IPS-18a (cell line): Measurements from ENCODE around the gene ZBTB43.
"Not testable (repeated sequence)": the region's sequence is repeated elsewhere in the genome, so short reads cannot be mapped to it uniquely, and the experiment has no call there.

Source experiments
- H3K27ac ChIP-seq: one replicate; pipeline ENCODE4 v1.5.1; 2013; ENCODE audit warnings: low read length
- H3K27me3 ChIP-seq: one replicate; pipeline ENCODE4 v1.6.1; 2013; ENCODE audit warnings: mild to moderate bottlenecking, low read length; ENCODE audit not compliant: control insufficient read depth, insufficient read depth
- H3K36me3 ChIP-seq: one replicate; pipeline ENCODE4 v1.6.1; 2013; ENCODE audit warnings: low read depth, low read length; ENCODE audit not compliant: control insufficient read depth
- H3K4me1 ChIP-seq: one replicate; pipeline ENCODE4 v1.6.1; 2013; ENCODE audit warnings: low read depth, low read length; ENCODE audit not compliant: control insufficient read depth
- H3K4me3 ChIP-seq: one replicate; pipeline ENCODE4 v1.5.1; 2013; ENCODE audit warnings: low read length
- H3K9ac ChIP-seq: one replicate; pipeline ENCODE4 v1.6.1; 2013; ENCODE audit warnings: mild to moderate bottlenecking, low read length, moderate library complexity
- H3K9me3 ChIP-seq: one replicate; pipeline ENCODE4 v1.6.1; 2013; ENCODE audit warnings: low read depth, low read length; ENCODE audit not compliant: control insufficient read depth

The ZBTB43 gene

DNA sequence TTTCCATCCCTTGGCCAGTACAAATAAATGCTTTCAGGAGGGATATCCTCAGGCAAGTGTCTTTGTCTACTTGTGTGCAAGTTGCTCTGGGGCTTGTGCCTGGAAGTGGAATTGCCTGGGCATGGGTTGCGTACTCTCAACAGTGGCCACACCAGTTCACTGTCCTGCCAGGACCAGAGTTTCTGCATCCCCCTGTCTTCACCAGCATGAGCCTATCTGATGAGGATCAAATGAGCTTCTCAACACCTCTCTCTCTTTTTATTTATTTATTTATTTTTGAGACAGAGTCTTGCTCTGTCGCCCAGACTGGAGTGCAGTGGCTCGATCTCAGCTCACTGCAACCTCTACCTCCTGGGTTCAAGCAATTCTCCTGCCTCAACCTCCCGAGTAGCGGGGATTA, 26.1 kb upstream of the ZBTB43 start:
- H3K27ac ChIP-seq, H3K4me3 ChIP-seq, H3K9me3 ChIP-seq, H3K27me3 ChIP-seq, H3K9ac ChIP-seq, H3K4me1 ChIP-seq, H3K36me3 ChIP-seq: not testable (repeated sequence)

DNA sequence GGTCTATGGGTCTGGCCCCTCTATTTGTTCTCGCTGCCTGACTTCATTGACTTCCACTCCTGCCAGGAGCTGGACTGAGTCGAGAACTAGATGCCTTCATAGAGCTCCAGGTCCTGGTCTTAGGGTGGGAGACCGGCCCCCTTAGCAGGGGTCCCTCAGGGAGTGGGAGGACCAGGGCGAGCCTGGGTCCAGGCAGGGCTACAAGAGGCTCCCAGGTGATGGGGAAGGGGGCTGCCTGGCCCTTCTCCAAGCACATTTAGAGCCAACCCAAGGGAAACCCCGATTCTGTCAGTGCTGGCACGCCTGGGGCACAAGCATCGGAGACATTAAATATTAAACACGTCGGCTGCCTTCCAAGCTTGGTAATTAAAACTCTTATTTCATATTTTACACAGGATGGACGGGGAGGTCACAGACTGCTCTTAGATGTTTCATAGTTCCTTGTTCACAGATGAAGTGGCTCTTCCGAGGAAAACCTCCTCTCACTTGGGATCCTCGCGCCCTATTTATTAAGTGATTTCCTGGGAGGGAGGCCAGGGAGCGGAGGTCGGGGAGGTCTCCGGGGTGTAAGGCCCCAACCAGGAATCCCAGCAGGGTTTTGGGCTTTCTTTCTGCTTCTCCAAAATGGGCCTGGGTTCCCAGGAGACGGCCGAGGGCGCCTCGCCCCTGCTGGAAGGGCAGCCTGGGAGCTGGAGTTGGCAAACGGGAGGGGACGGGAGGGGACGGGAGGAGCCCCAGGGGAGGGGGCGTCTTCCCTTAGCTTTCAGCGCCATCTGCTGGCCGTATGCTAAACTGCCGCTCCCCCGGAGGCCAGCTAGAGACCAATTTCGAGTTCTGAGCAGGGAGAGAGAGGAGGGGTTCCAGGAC, 23.4 kb upstream of the ZBTB43 start:
- Histone ChIP-seq H3K4me3 (no peak overlapping the region), H3K36me3 (no peaks in the 10 kb centered on the region), H3K27ac (no peak overlapping the region), H3K9me3 (no peaks in the 10 kb centered on the region), H3K27me3 (no peaks in the 10 kb centered on the region), H3K9ac (no peak overlapping the region), H3K4me1 (no peaks in the 10 kb centered on the region)

DNA sequence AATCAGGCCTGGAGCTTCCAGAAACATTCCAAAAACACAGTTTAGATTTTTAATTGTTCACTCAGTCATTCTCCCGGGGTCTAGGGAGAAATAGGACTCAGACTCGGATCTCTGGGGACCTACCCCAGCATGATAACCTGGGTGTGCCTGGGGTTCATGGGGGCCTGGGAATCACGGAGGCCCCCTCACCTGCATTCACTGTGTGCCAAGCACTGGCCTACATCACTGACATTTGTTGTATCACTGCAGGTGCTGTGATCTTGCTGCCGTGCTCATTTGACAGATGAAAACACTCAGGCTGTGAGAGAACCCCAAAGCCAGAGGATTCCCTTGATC, 22.8 kb upstream of the ZBTB43 start:
- Histone ChIP-seq H3K36me3 (no peaks in the 10 kb centered on the region), H3K27ac (no peak overlapping the region), H3K4me1 (no peaks in the 10 kb centered on the region), H3K9me3 (no peaks in the 10 kb centered on the region), H3K4me3 (no peak overlapping the region), H3K27me3 (no peaks in the 10 kb centered on the region), H3K9ac (no peak overlapping the region)

DNA sequence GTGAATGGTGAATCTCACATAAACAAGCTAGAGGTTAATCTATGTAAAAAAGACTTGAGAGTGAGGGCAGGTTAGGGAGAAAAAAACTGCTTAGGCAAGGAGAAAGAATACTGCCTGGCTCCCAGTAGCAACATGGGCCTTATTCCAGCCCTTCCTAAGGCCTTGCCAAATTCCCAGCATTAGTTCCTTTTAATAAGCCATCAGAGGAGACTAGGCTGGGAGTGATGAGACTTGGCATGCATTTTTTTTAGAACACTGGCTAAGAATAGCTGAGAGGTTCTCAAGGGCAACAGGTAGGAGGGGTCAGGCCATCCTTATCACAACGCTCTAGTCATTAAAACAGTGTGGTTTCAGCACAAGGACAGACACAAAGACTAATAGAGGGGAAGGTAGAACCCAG, 20.9 kb upstream of the ZBTB43 start:
- Histone ChIP-seq H3K9ac (no peak overlapping the region), H3K4me3 (no peak overlapping the region), H3K4me1 (no peaks in the 10 kb centered on the region), H3K9me3 (no peaks in the 10 kb centered on the region), H3K36me3 (no peaks in the 10 kb centered on the region), H3K27me3 (peaks cover 5% of the 10 kb centered on the region), H3K27ac (no peak overlapping the region)

DNA sequence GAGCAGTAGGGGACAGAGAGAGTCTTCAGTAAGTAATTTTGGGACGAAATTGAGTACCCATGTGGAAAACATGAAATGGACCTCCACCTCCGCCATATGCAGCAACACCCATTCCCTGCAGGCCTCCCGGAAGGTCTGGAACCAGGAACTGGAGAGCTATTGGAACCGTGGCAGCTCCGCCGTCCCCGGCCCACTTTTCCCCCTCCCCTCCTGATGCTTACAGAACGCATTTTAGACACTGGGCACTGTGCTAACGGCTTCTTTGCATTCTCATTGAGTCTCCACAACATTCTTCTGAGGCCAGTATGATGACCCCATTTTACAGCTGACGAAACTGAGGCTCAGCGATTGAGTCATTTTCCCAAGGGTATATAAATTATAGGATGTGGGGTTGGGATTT, 20.4 kb upstream of the ZBTB43 start:
- no peak overlapping the region for H3K4me3 ChIP-seq
- no peaks in the 10 kb centered on the region for H3K9me3 ChIP-seq
- no peaks in the 10 kb centered on the region for H3K4me1 ChIP-seq
- no peak overlapping the region for H3K27ac ChIP-seq
- H3K27me3 ChIP-seq, result peaks cover 5% of the 10 kb centered on the region
- no peak overlapping the region for H3K9ac ChIP-seq
- H3K36me3 ChIP-seq, result no peaks in the 10 kb centered on the region

DNA sequence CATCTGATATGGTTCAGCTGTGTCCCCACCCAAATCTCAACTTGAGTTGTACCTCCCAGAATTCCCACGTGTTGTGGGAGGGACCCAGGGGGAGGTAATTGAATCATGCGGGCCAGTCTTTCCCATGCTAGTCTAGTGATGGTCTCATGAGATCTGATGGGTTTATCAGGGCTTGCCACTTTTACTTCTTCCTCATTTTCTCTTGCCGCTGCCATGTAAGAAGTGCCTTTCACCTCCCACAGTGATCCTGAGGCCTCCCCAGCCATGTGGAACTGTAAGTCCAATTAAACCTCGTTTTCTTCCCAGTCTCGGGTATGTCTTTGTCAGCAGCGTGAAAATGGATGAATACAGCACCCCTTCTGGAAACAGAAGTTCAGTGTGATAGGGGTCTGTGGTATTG, 20.0 kb upstream of the ZBTB43 start:
- not testable (repeated sequence) for H3K27ac ChIP-seq, H3K9ac ChIP-seq, H3K36me3 ChIP-seq, H3K9me3 ChIP-seq, H3K4me1 ChIP-seq, H3K4me3 ChIP-seq, H3K27me3 ChIP-seq

DNA sequence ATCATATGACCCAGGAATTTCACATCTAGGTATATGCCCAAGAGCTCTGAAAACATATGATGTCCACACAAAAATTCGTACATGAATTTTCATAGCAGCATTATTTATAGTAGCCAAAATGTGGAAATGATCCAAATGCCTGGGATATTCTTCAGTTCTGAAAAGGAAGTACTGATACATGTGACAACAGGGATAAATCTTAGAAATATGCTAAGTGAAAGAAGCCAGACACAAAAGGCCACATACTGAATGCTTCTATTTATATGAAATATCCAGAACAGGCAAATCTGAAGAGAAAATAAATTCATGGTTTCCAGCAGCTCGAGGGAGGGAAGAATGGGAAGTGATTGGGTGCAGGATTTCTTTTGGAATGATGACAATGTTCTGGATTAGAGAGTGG, 16.8 kb upstream of the ZBTB43 start:
- Histone ChIP-seq H3K9ac (no peak overlapping the region), H3K27me3 (peaks cover 5% of the 10 kb centered on the region), H3K9me3 (no peaks in the 10 kb centered on the region), H3K4me1 (no peaks in the 10 kb centered on the region), H3K36me3 (no peaks in the 10 kb centered on the region), H3K4me3 (no peak overlapping the region), H3K27ac (no peak overlapping the region)

DNA sequence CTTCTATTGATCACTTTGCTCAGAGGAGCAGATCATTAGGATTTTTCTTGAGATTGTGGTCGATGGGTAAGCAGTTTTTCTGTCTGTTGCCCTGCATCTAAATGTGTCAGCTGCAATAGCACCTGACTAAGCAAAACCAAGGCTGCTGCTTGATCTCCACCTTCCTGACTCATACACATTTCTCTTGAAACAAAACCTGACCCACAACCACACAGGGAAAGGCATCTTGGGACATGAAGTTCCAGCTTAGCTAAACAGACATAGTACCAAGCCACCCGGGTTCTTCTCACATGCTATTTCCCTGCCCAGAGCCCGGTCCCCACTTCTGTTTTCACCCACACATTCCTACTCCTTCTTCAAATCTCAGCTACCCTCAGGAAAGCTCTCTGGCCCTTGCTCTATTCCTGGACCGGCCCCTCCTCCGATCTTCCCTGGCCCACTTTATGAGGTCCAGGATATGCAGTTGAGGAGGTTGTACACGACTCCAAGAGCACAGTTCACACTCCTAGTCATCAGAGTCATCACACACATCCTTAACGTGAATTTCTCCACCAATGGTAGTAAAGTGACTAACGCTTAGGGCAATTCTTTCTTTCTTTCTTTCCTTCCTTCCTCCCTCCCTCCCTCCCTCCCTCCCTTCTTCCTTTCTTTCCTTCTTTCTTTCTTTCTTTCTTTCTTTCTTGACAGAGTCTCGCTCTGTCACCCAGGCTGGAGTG, 16.0 kb upstream of the ZBTB43 start:
- Histone ChIP-seq H3K36me3 (no peaks in the 10 kb centered on the region), H3K4me1 (no peaks in the 10 kb centered on the region), H3K9ac (no peak overlapping the region), H3K4me3 (no peak overlapping the region), H3K27me3 (peaks cover 5% of the 10 kb centered on the region), H3K27ac (no peak overlapping the region), H3K9me3 (no peaks in the 10 kb centered on the region)

DNA sequence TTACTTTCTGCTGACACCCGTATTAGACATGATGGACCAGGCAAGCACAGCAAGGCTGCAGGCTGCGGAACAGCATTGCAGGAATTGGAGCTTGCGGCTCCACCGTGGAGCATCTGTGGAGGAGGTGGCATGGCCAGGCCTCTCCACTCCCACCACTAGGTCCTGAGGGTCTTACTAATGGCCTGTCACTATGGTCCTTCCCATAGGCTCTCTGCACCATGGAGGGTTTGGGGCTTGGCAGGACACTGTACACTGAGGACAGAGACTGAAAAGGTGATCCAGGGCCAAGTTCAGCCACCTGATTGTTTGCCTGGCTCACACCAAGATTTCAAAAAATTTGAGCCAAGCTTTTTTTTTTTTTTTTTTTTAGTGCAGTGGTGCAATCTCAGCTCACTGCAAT, 14.3 kb upstream of the ZBTB43 start:
- Histone ChIP-seq H3K9me3 (no peaks in the 10 kb centered on the region), H3K27ac (no peak overlapping the region), H3K4me1 (no peaks in the 10 kb centered on the region), H3K36me3 (no peaks in the 10 kb centered on the region), H3K4me3 (no peak overlapping the region), H3K27me3 (peaks cover 5% of the 10 kb centered on the region), H3K9ac (no peak overlapping the region)

DNA sequence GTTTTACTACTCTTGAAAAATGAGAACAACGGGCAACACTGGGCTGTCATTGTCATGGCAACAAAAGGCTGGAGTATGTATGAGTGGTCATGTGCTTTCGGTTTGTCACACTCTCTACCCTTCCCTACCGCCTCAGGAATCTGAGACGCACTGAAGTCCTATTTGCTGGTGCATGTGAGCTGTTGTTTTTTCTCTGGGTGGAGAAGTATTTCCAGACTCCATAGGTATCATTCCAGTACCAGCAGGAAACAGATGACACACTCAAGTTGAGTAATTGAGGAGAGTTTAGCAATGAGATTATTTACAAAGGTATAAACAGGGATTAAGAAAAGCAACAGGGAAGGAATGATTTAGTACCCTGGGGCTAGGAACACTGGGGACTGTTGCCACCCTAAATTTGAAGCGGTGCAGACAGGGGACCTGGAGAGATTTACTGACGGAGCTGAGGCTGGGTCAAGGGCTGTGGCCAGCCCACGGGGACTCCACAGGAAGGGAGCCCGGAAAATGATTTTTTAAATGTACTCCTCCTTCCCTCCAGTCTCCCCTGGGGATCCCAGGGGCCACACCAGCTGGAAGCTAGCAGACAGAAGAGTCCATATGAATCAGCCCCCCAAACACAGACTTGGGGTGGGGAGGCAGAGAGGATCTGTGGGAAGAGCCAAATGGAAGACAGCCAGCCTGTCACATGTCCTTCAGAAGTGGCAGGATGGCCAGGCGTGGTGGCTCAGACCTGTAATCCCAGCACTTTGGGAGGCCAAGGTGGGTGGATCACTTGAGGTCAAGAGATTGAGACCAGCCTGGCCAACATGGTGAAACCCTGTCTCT, 13.2 kb upstream of the ZBTB43 start:
- H3K36me3 ChIP-seq, result no peaks in the 10 kb centered on the region
- no peak overlapping the region for H3K4me3 ChIP-seq
- no peaks in the 10 kb centered on the region for H3K4me1 ChIP-seq
- H3K9me3 ChIP-seq, result no peaks in the 10 kb centered on the region
- H3K9ac ChIP-seq, result no peak overlapping the region
- H3K27ac ChIP-seq, result no peak overlapping the region
- peaks cover 5% of the 10 kb centered on the region for H3K27me3 ChIP-seq

DNA sequence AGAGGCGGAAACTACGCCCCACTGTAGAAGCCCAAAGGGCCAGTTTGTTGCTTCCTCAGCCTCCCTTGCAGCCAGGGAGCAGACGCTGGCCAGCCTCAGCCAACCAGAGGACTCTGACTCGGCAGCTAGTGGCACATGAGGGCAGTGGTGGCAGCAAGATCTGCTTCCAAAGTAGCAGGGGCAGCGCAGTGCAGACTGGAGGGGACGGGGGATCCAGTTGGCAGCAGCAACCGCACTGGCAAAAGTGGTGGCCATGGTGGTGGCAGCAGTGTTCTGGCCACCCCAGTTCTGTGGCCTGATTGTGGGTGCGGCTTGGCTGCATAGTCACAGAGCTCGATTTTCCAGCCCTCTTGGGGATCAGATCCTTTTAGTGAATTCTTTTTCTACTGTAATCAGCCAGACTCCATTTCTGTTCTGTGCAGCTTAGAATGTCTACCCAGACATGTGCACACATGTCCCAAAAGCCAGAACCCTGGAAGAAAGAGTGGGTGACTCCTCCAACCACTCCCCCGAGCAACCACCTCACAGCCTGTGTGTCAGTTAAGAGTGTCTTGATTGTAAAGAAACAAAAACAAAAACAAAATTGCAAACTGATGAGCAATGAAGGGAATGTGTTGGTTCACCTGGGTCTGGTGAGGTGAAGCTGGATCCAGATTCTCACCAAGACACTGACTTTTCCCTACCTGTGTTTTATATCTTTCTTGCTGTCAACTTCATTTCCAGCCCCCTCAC, 11.0 kb upstream of the ZBTB43 start:
- Histone ChIP-seq H3K27ac (no peak overlapping the region), H3K4me3 (no peak overlapping the region), H3K4me1 (no peaks in the 10 kb centered on the region), H3K27me3 (no peaks in the 10 kb centered on the region), H3K9ac (no peak overlapping the region), H3K9me3 (no peaks in the 10 kb centered on the region), H3K36me3 (no peaks in the 10 kb centered on the region)
